ENCODE data around the gene KANK3.

KANK3 gene

DNA sequence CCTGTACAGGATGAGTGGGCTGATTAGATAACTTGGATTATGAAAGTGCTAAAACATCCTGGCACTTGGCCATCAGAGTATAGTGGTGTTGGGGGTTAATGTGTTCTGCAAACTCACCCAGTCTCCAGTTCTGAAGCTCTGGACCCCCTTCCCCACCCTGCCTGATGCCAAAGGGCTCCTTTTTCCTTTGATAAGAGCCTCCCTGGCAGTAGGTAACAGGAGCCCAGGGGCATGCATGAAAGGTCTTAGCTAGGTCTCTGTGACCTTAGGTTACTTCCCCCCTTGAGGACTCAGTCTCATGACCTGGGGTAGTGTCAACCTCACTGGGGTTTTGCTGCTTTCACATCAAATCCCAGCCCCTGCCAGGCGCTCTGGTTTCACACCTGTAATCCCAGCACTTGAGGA, 19.3 kb downstream of the KANK3 start:
- no peaks in the 10 kb centered on the region for H3K9me2 ChIP-seq (replicated peaks; ENCODE audit: insufficient read depth, low read length)
- H3K27me3 ChIP-seq (replicated peaks; ENCODE audit: insufficient read depth, low read length): peaks cover 13% of the 10 kb centered on the region
- no peak overlapping the region for H3K9ac ChIP-seq (ENCODE audit: low read length)
- peaks cover 8% of the 10 kb centered on the region for H3K4me1 ChIP-seq (ENCODE audit: low read length)
- peaks cover 39% of the 10 kb centered on the region for H3F3A ChIP-seq (ENCODE audit: insufficient read depth, low read length)
- no peak for TF ChIP-seq EZH2phosphoT487 (IDR thresholded peaks at IDR 0.05; ENCODE audit: low read length)
- H3K27ac ChIP-seq (ENCODE audit: low read length): no peak overlapping the region
- no peak for DNase-seq
- H3K9me3 ChIP-seq (replicated peaks; ENCODE audit: insufficient read depth, low read length): no peaks in the 10 kb centered on the region
- peaks cover 4% of the 10 kb centered on the region; the same call in 1 of the 2 replicates for H4K20me1 ChIP-seq (ENCODE audit: insufficient read depth, low read length)
- H2AFZ ChIP-seq (ENCODE audit: low read length): no peak overlapping the region
- H3K4me3 ChIP-seq (ENCODE audit: low read length): no peak overlapping the region
- peaks cover 11% of the 10 kb centered on the region for H3K36me3 ChIP-seq (replicated peaks; ENCODE audit: insufficient read depth, low read length)
- H3K79me2 ChIP-seq (ENCODE audit: low read length): peaks cover 40% of the 10 kb centered on the region
- no peak overlapping the region for H3K4me2 ChIP-seq (ENCODE audit: low read depth, low read length)

GRCh38 chr19:8322638-8322997, 20.4 kb downstream of the KANK3 start:
- no peaks in the 10 kb centered on the region for H3K9me2 ChIP-seq (replicated peaks; ENCODE audit: insufficient read depth, low read length)
- TF ChIP-seq EZH2phosphoT487 (IDR thresholded peaks at IDR 0.05; ENCODE audit: low read length) (no peak), EZH2 (optimal IDR thresholded peaks at IDR 0.05; ENCODE audit: low read depth, low read length) (no peak)
- TF ChIP-seq, protein P1, sequence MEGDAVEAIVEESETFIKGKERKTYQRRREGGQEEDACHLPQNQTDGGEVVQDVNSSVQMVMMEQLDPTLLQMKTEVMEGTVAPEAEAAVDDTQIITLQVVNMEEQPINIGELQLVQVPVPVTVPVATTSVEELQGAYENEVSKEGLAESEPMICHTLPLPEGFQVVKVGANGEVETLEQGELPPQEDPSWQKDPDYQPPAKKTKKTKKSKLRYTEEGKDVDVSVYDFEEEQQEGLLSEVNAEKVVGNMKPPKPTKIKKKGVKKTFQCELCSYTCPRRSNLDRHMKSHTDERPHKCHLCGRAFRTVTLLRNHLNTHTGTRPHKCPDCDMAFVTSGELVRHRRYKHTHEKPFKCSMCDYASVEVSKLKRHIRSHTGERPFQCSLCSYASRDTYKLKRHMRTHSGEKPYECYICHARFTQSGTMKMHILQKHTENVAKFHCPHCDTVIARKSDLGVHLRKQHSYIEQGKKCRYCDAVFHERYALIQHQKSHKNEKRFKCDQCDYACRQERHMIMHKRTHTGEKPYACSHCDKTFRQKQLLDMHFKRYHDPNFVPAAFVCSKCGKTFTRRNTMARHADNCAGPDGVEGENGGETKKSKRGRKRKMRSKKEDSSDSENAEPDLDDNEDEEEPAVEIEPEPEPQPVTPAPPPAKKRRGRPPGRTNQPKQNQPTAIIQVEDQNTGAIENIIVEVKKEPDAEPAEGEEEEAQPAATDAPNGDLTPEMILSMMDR (IDR thresholded peaks at IDR 0.05; ENCODE audit: low read length): no peak
- 0 out of 2 replicates have a peak, but pooled peaks cover 2% of the 10 kb centered on the region for H3K27me3 ChIP-seq (replicated peaks; ENCODE audit: insufficient read depth, low read length)
- H3K4me1 ChIP-seq (ENCODE audit: low read length): peaks cover 8% of the 10 kb centered on the region
- peak overlapping the region; percentile 89 for H3K4me3 ChIP-seq (ENCODE audit: low read length)
- H3K9ac ChIP-seq (ENCODE audit: low read length): peak overlapping the region; percentile 83; the same call in 1 of the 2 replicates
- H3K79me2 ChIP-seq (ENCODE audit: low read length): peaks cover 40% of the 10 kb centered on the region
- DNase-seq: no peak
- peaks cover 4% of the 10 kb centered on the region; the same call in 1 of the 2 replicates for H4K20me1 ChIP-seq (ENCODE audit: insufficient read depth, low read length)
- no peaks in the 10 kb centered on the region for H3K9me3 ChIP-seq (replicated peaks; ENCODE audit: insufficient read depth, low read length)
- peaks cover 39% of the 10 kb centered on the region for H3F3A ChIP-seq (ENCODE audit: insufficient read depth, low read length)
- H2AFZ ChIP-seq (ENCODE audit: low read length): no peak overlapping the region
- peak overlapping the region; percentile 90 for H3K4me2 ChIP-seq (ENCODE audit: low read depth, low read length)
- no peak overlapping the region for H3K27ac ChIP-seq (ENCODE audit: low read length)
- peaks cover 11% of the 10 kb centered on the region for H3K36me3 ChIP-seq (replicated peaks; ENCODE audit: insufficient read depth, low read length)

GRCh38 chr19:8321986-8322637, 20.9 kb downstream of the KANK3 start:
- DNase-seq: no peak
- no peaks in the 10 kb centered on the region for H3K9me2 ChIP-seq (replicated peaks; ENCODE audit: insufficient read depth, low read length)
- H3K4me3 ChIP-seq (ENCODE audit: low read length): peak overlapping the region; percentile 89
- H3K9ac ChIP-seq (ENCODE audit: low read length): peak overlapping the region; percentile 83
- H2AFZ ChIP-seq (ENCODE audit: low read length): no peak overlapping the region
- peaks cover 39% of the 10 kb centered on the region for H3F3A ChIP-seq (ENCODE audit: insufficient read depth, low read length)
- H3K4me2 ChIP-seq (ENCODE audit: low read depth, low read length): peak overlapping the region; percentile 90
- H3K4me1 ChIP-seq (ENCODE audit: low read length): peaks cover 8% of the 10 kb centered on the region
- TF ChIP-seq EZH2 (optimal IDR thresholded peaks at IDR 0.05; ENCODE audit: low read depth, low read length): no peak
- no peak for TF ChIP-seq EZH2phosphoT487 (IDR thresholded peaks at IDR 0.05; ENCODE audit: low read length)
- H4K20me1 ChIP-seq (ENCODE audit: insufficient read depth, low read length): peaks cover 4% of the 10 kb centered on the region; the same call in 1 of the 2 replicates
- H3K27ac ChIP-seq (ENCODE audit: low read length): no peak overlapping the region
- peaks cover 40% of the 10 kb centered on the region for H3K79me2 ChIP-seq (ENCODE audit: low read length)
- no peaks in the 10 kb centered on the region for H3K9me3 ChIP-seq (replicated peaks; ENCODE audit: insufficient read depth, low read length)
- no peaks in the 10 kb centered on the region for H3K27me3 ChIP-seq (replicated peaks; ENCODE audit: insufficient read depth, low read length)
- H3K36me3 ChIP-seq (replicated peaks; ENCODE audit: insufficient read depth, low read length): peaks cover 11% of the 10 kb centered on the region

DNA sequence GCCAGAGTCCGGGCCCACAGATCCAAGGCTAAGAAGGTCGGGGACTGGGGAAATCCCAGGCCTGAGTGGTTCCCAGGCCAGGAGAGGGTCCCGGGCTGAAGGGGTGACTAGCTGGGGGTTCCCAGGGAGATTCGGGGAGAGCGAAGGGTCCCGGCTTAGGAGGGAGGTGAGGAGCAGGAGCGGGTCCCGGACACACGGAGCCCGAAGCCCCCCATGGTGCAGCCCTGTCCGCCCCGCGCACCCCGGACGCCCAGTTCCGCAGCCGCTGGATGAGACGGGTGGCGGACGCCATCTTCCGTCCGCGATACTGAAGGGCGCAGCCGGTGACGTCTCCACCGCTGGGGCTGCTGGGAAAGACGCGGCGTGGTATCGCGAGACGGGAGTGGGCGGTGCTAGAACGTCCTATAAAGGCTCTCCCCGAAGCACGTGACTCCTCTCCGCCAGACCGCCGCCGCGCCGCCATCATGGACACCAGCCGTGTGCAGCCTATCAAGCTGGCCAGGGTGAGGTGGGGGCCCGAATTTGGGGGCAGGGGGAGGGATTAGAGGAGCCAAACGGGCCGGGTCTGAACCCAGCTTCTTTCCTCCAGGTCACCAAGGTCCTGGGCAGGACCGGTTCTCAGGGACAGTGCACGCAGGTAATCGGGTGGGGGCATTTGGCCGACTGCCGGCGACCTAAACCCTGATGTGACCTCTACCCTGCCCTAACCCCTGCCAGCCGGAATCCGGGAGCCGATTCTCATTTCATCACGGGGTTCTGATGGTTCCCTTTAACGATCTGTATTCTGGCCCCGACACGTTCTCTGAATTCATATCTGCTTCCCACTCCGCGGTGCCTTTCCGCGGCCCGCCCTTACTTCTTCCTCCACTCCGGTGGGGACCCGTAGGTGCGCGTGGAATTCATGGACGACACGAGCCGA, 21.7 kb downstream of the KANK3 start, which contains the start of the genes NDUFA7 and RPS28:
Gene NDUFA7 (minus strand): TSS at position 309 of the 919 bp plus-strand sequence. CDS start 17 bp downstream, at position 292.
Gene RPS28 (plus strand): TSS at position 430 of the 919 bp plus-strand sequence. CDS start 35 bp downstream, at position 465.
- Histone ChIP-seq H3K27me3 (replicated peaks; ENCODE audit: insufficient read depth, low read length) (no peaks in the 10 kb centered on the region), H3K9ac (ENCODE audit: low read length) (peak within 1 kb of the TSS; percentile 83), H3K4me2 (ENCODE audit: low read depth, low read length) (peak within 1 kb of the TSS; percentile 90), H3K9me3 (replicated peaks; ENCODE audit: insufficient read depth, low read length) (no peaks in the 10 kb centered on the region), H3K27ac (ENCODE audit: low read length) (peak within 1 kb of the TSS; percentile 51; the same call in 1 of the 2 replicates), H3K79me2 (ENCODE audit: low read length) (peaks cover 45% of the 10 kb centered on the region), H2AFZ (ENCODE audit: low read length) (peak within 1 kb of the TSS; percentile 60), H3K36me3 (replicated peaks; ENCODE audit: insufficient read depth, low read length) (peaks cover 11% of the 10 kb centered on the region), H4K20me1 (ENCODE audit: insufficient read depth, low read length) (peaks cover 4% of the 10 kb centered on the region; the same call in 1 of the 2 replicates), H3F3A (ENCODE audit: insufficient read depth, low read length) (peaks cover 39% of the 10 kb centered on the region), H3K9me2 (replicated peaks; ENCODE audit: insufficient read depth, low read length) (no peaks in the 10 kb centered on the region), H3K4me3 (ENCODE audit: low read length) (peak within 1 kb of the TSS; percentile 89), H3K4me1 (ENCODE audit: low read length) (peaks cover 8% of the 10 kb centered on the region)
- peak; percentile 98 for DNase-seq
- TF ChIP-seq EZH2phosphoT487 (IDR thresholded peaks at IDR 0.05; ENCODE audit: low read length): no peak
- TF ChIP-seq, protein P1 (IDR thresholded peaks at IDR 0.05; ENCODE audit: low read length): peak; percentile 51

All from MM.1S (cell line).